Measurements from ENCODE around the gene PPM1J. TPM values are rescaled to one million over a fixed set of nuclear protein-coding genes. Genes with fewer than 3 reads are reported as not detected.

PPM1J gene
- total RNA-seq, 1 donor from 2014 or later = 1.5 TPM

Other genes with a start within 250 kb of the PPM1J start
- gene WNT2B, start 206.4 kb downstream of the PPM1J start, total RNA-seq = 0.31 and 0.67 TPM in 2 replicates
- gene ST7L, start 96.2 kb downstream of the PPM1J start, total RNA-seq = 21.3 and 26.3 TPM in 2 replicates
- gene CAPZA1, start 95.5 kb downstream of the PPM1J start, total RNA-seq = 175 and 193 TPM in 2 replicates
- gene MOV10, start 40.7 kb downstream of the PPM1J start, total RNA-seq = 15.0 and 16.4 TPM in 2 replicates
- 174 and 188 TPM in 2 replicates for gene RHOC, start 8.2 kb downstream of the PPM1J start, total RNA-seq
- gene SLC16A1, start 240.9 kb upstream of the PPM1J start, total RNA-seq = 74.7 and 117 TPM in 2 replicates